ENCODE results near the gene CDKAL1. TPM values are rescaled to one million over a fixed set of nuclear protein-coding genes. Genes with fewer than 3 reads are reported as not detected.

CDKAL1 gene
- total and polyA plus RNA-seq, 2 of the 13 experiments (the other 11 are each of a cell fraction or from before 2014, with no cell fraction given): 9.5 to 27.7 TPM

DNA sequence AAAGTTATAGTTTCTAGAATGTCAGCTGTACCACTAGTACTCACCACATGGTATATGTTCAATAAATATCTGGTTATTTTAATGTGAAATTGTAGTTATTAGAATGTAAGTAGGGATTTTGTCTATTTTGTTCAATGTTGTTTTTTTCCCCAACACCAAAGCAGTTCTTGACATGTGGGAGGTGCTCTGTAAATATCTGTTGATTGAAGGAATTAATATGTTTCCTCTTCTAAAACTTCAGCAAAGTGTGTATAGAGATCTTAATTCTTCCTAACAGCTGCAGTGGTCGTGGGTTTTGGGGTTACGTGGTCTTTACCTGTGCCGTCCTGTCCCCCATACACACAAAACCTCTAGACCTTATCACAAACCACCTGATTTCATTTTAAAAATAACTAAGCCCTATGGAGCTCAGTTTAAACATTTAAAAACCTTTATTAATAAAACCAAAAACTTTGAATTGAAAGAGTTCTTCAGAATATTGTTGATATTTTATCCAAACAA lies 587.4 kb downstream of the CDKAL1 start:
- TF ChIP-seq, protein P1, sequence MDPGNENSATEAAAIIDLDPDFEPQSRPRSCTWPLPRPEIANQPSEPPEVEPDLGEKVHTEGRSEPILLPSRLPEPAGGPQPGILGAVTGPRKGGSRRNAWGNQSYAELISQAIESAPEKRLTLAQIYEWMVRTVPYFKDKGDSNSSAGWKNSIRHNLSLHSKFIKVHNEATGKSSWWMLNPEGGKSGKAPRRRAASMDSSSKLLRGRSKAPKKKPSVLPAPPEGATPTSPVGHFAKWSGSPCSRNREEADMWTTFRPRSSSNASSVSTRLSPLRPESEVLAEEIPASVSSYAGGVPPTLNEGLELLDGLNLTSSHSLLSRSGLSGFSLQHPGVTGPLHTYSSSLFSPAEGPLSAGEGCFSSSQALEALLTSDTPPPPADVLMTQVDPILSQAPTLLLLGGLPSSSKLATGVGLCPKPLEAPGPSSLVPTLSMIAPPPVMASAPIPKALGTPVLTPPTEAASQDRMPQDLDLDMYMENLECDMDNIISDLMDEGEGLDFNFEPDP (CRISPR knock-in tag; conservative IDR thresholded peaks at IDR 0.05): no peak
- no peak for TF ChIP-seq IRX3 (CRISPR knock-in tag; IDR thresholded peaks at IDR 0.05; ENCODE audit: borderline replicate concordance, low read depth)
- no peak for TF ChIP-seq NR2C2 (CRISPR knock-in tag; IDR thresholded peaks at IDR 0.05; ENCODE audit: borderline replicate concordance)
- TF ChIP-seq, protein P2, sequence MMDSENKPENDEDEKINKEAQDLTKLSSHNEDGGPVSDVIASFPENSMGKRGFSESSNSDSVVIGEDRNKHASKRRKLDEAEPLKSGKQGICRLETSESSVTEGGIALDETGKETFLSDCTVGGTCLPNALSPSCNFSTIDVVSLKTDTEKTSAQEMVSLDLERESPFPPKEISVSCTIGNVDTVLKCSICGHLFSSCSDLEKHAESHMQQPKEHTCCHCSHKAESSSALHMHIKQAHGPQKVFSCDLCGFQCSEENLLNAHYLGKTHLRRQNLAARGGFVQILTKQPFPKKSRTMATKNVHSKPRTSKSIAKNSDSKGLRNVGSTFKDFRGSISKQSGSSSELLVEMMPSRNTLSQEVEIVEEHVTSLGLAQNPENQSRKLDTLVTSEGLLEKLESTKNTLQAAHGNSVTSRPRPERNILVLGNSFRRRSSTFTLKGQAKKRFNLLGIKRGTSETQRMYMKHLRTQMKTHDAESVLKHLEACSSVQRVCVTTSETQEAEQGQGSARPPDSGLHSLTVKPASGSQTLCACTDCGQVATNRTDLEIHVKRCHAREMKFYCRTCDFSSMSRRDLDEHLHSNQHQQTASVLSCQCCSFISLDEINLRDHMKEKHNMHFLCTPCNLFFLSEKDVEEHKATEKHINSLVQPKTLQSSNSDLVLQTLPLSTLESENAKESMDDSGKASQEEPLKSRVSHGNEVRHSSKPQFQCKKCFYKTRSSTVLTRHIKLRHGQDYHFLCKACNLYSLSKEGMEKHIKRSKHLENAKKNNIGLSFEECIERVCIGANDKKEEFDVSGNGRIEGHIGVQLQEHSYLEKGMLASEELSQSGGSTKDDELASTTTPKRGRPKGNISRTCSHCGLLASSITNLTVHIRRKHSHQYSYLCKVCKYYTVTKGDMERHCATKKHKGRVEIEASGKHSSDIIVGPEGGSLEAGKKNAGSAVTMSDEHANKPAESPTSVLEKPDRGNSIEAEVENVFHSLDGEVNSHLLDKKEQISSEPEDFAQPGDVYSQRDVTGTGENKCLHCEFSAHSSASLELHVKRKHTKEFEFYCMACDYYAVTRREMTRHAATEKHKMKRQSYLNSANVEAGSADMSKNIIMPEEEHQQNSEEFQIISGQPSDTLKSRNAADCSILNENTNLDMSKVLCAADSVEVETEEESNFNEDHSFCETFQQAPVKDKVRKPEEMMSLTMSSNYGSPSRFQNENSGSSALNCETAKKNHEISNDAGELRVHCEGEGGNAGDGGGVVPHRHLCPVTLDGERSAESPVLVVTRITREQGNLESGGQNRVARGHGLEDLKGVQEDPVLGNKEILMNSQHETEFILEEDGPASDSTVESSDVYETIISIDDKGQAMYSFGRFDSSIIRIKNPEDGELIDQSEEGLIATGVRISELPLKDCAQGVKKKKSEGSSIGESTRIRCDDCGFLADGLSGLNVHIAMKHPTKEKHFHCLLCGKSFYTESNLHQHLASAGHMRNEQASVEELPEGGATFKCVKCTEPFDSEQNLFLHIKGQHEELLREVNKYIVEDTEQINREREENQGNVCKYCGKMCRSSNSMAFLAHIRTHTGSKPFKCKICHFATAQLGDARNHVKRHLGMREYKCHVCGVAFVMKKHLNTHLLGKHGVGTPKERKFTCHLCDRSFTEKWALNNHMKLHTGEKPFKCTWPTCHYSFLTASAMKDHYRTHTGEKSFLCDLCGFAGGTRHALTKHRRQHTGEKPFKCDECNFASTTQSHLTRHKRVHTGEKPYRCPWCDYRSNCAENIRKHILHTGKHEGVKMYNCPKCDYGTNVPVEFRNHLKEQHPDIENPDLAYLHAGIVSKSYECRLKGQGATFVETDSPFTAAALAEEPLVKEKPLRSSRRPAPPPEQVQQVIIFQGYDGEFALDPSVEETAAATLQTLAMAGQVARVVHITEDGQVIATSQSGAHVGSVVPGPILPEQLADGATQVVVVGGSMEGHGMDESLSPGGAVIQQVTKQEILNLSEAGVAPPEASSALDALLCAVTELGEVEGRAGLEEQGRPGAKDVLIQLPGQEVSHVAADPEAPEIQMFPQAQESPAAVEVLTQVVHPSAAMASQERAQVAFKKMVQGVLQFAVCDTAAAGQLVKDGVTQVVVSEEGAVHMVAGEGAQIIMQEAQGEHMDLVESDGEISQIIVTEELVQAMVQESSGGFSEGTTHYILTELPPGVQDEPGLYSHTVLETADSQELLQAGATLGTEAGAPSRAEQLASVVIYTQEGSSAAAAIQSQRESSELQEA (CRISPR knock-in tag; IDR thresholded peaks at IDR 0.05; ENCODE audit: not compliant biosample characterization): no peak
- TF ChIP-seq ARNT (IDR thresholded peaks at IDR 0.05): no peak
- TF ChIP-seq ZNF724P (CRISPR knock-in tag; IDR thresholded peaks at IDR 0.05; ENCODE audit: borderline replicate concordance): no peak
- TF ChIP-seq GPN1 (CRISPR knock-in tag; IDR thresholded peaks at IDR 0.05; ENCODE audit: borderline replicate concordance): no peak
- TF ChIP-seq, protein P3, sequence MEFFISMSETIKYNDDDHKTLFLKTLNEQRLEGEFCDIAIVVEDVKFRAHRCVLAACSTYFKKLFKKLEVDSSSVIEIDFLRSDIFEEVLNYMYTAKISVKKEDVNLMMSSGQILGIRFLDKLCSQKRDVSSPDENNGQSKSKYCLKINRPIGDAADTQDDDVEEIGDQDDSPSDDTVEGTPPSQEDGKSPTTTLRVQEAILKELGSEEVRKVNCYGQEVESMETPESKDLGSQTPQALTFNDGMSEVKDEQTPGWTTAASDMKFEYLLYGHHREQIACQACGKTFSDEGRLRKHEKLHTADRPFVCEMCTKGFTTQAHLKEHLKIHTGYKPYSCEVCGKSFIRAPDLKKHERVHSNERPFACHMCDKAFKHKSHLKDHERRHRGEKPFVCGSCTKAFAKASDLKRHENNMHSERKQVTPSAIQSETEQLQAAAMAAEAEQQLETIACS (CRISPR knock-in tag; IDR thresholded peaks at IDR 0.05): no peak
- TF ChIP-seq THYN1 (CRISPR knock-in tag; IDR thresholded peaks at IDR 0.05; ENCODE audit: borderline replicate concordance, low read depth): no peak
- no peak for TF ChIP-seq ZNF737 (CRISPR knock-in tag; IDR thresholded peaks at IDR 0.05; ENCODE audit: borderline replicate concordance)
- FAIRE-seq (no peak), DNase-seq (ENCODE audit: low spot score) (no peak), ATAC-seq (no peak)
- H3K27me3 ChIP-seq (ENCODE audit: control insufficient read depth in 1 of 2, insufficient read depth in 2 of 2, low read length in 2 of 2): no peaks in the 10 kb centered on the region
- 0 out of 2 replicates have a peak, but pooled peaks cover 7% of the 10 kb centered on the region for H3K4me1 ChIP-seq (ENCODE audit: insufficient read depth, low read length)
- no peak overlapping the region for H3K27ac ChIP-seq (ENCODE audit: extremely low read length, insufficient read depth, low read length)
- H4K20me1 ChIP-seq (ENCODE audit: insufficient read depth, low read length): no peaks in the 10 kb centered on the region
- H2AFZ ChIP-seq (ENCODE audit: low read length): no peak overlapping the region
- POLR2A ChIA-PET: no interaction called here
- WGBS (ENCODE audit: low lambda C conversion rate): 96% methylated on average over 3 of the region's 3 CpGs
- intact Hi-C loops (cut with micrococcal nuclease; ENCODE audit: unreplicated experiment): no loop called here
- no TSS peak for BruUV-seq (replicated peaks)
- CTCF ChIA-PET (ENCODE audit: low intra/inter-chr PET ratio, low total read pairs): no interaction called here
- no peak overlapping the region for H3K9ac ChIP-seq (ENCODE audit: insufficient read depth, low read depth, low read length)
- no peak overlapping the region for H3K4me3 ChIP-seq (replicated peaks in 1 of 3; ENCODE audit: insufficient read depth in 1 of 3, low read depth in 2 of 3, low read length in 3 of 3)
- H3K79me2 ChIP-seq (ENCODE audit: insufficient read depth, low read length): no peaks in the 10 kb centered on the region
- no peaks in the 10 kb centered on the region for H3K9me3 ChIP-seq (ENCODE audit: low read length)
- in situ Hi-C loops (cut with HindIII; ENCODE audit: extremely low pct_ligation_motif_present, low pct_unique_long_range_greater_than_20kb): no loop called here
- no peaks in the 10 kb centered on the region for H3K36me3 ChIP-seq (replicated peaks in 1 of 2; ENCODE audit: control insufficient read depth in 1 of 2, insufficient read depth in 2 of 2, low read length in 2 of 2)
- H3K4me2 ChIP-seq (ENCODE audit: low read depth, low read length): no peak overlapping the region
